HepG2 (cell line): Measurements from ENCODE around the gene CD300A. TPM values are rescaled to one million over a fixed set of nuclear protein-coding genes. Genes with fewer than 3 reads are reported as not detected.

Source experiments
- ARID5B ChIP-seq: IDR thresholded peaks from 2 replicates; pipeline ENCODE4 v1.4.0; 2020; ENCODE audit warnings: mild to moderate bottlenecking, missing genetic modification reagents
- CBX1 ChIP-seq: IDR thresholded peaks from one replicate; pipeline ENCODE4 v1.6.1; 2016; ENCODE audit warnings: antibody characterized with exemption, low read depth
- DDIT3 ChIP-seq: sonication (generic); formaldehyde crosslinking; IDR thresholded peaks from 2 replicates; pipeline ENCODE4 v1.4.0; 2020; ENCODE audit warnings: mild to moderate bottlenecking, missing genetic modification reagents
- EZH2 ChIP-seq: conservative IDR thresholded peaks from 2 replicates; pipeline ENCODE4 v1.6.1; 2012; ENCODE audit warnings: mild to moderate bottlenecking, low read depth, low read length, moderate library complexity
- HDAC6 ChIP-seq: fragments of 200-600 bp; sonication (generic); IDR thresholded peaks from 2 replicates; pipeline ENCODE4 v1.7.0; 2017; ENCODE audit warnings: mild to moderate bottlenecking, antibody characterized with exemption, low read length, low read depth
- HNRNPH1 ChIP-seq: fragments of 200-400 bp; formaldehyde crosslinking; optimal IDR thresholded peaks from 2 replicates; pipeline ENCODE3; 2017; ENCODE audit warnings: mild to moderate bottlenecking, low read depth, low read length
- JUN ChIP-seq: sonication (generic); formaldehyde crosslinking; IDR thresholded peaks from 2 replicates; pipeline ENCODE4 v1.4.0; 2020; ENCODE audit warnings: mild to moderate bottlenecking, missing genetic modification reagents
- KAT8 ChIP-seq: IDR thresholded peaks from 2 replicates; pipeline ENCODE4 v1.6.1; 2016; ENCODE audit warnings: missing genetic modification reagents, missing compliant biosample characterization
- MZF1 ChIP-seq: sonication (generic); formaldehyde crosslinking; IDR thresholded peaks from 2 replicates; pipeline ENCODE4 v1.8.1; 2023; ENCODE audit warnings: mild to moderate bottlenecking, missing genetic modification reagents, borderline replicate concordance
- NBN ChIP-seq: fragments of 450-650 bp; conservative IDR thresholded peaks from 2 replicates; pipeline ENCODE4 v1.6.1; 2017
- NRL ChIP-seq: sonication (generic); formaldehyde crosslinking; IDR thresholded peaks from 2 replicates; pipeline ENCODE4 v1.5.0; 2020; ENCODE audit warnings: missing genetic modification reagents, mild to moderate bottlenecking, moderate library complexity, borderline replicate concordance
- SAFB2 ChIP-seq: sonication (generic); formaldehyde crosslinking; IDR thresholded peaks from 2 replicates; pipeline ENCODE4 v1.5.1; 2020; ENCODE audit warnings: missing genetic modification reagents, low read depth, mild to moderate bottlenecking, borderline replicate concordance
- SOX6 ChIP-seq, 2 experiments: fragments of 450-650 bp in 1 of 2; sonication (generic) in 1 of 2; formaldehyde crosslinking in 1 of 2; IDR thresholded peaks; 2 replicates each; pipeline versions ENCODE4 v1.4.0 to v1.6.1; 2017 to 2020; ENCODE audit warnings: antibody characterized with exemption in 1 of 2, mild to moderate bottlenecking in 1 of 2, missing genetic modification reagents in 1 of 2
- STAT5B ChIP-seq: sonication (generic); formaldehyde crosslinking; IDR thresholded peaks from 2 replicates; pipeline ENCODE4 v1.4.0; 2020; ENCODE audit warnings: missing genetic modification reagents
- XBP1 ChIP-seq: sonication (generic); formaldehyde crosslinking; IDR thresholded peaks from 2 replicates; pipeline ENCODE4 v1.5.0; 2020; ENCODE audit warnings: missing genetic modification reagents
- ZC3H13 ChIP-seq: sonication (generic); formaldehyde crosslinking; IDR thresholded peaks from 2 replicates; pipeline ENCODE4 v1.8.1; 2023; ENCODE audit warnings: mild to moderate bottlenecking, missing genetic modification reagents, moderate library complexity
- ZNF282 ChIP-seq: fragments of 450-650 bp; IDR thresholded peaks from 2 replicates; pipeline ENCODE4 v1.6.1; 2018; ENCODE audit not compliant: partially characterized antibody
- ZNF343 ChIP-seq: sonication (generic); formaldehyde crosslinking; IDR thresholded peaks from 2 replicates; pipeline ENCODE4 v1.4.0; 2020; ENCODE audit warnings: mild to moderate bottlenecking, missing genetic modification reagents
- ZNF362 ChIP-seq: sonication (generic); formaldehyde crosslinking; IDR thresholded peaks from 2 replicates; pipeline ENCODE4 v1.4.0; 2020; ENCODE audit warnings: missing genetic modification reagents, mild to moderate bottlenecking, borderline replicate concordance
- ZNF543 ChIP-seq: sonication (generic); formaldehyde crosslinking; IDR thresholded peaks from 2 replicates; pipeline ENCODE4 v1.4.0; 2020; ENCODE audit warnings: mild to moderate bottlenecking, missing genetic modification reagents
- ZNF549 ChIP-seq: sonication (generic); formaldehyde crosslinking; IDR thresholded peaks from 2 replicates; pipeline ENCODE4 v1.5.0; 2020; ENCODE audit warnings: missing genetic modification reagents
- ZNF777 ChIP-seq: sonication (generic); formaldehyde crosslinking; IDR thresholded peaks from 2 replicates; pipeline ENCODE4 v1.4.0; 2020; ENCODE audit warnings: missing genetic modification reagents
- ZNF781 ChIP-seq: sonication (generic); formaldehyde crosslinking; IDR thresholded peaks from 2 replicates; pipeline ENCODE4 v1.5.1; 2020; ENCODE audit warnings: borderline replicate concordance, mild to moderate bottlenecking, missing genetic modification reagents; ENCODE audit errors: not compliant biosample characterization
- ZSCAN25 ChIP-seq: sonication (generic); formaldehyde crosslinking; IDR thresholded peaks from 2 replicates; pipeline ENCODE4 v1.8.0; 2022; ENCODE audit warnings: mild to moderate bottlenecking, missing genetic modification reagents
- polyA plus RNA-seq, 8 experiments: library from polyadenylated mRNA; depleted of rRNA in 3 of 8; stranded (reverse) in 7 of 8; unstranded in 1 of 8; fragments of >200 nt; fragmentation: Illumina TruSeq in 4 of 8; extraction: Trizol in 4 of 8; gene quantifications; 2 replicates each; pipeline versions ENCODE4 v1.2.1 to v1.2.3, GENCODE V29; 2011 to 2016; ENCODE audit warnings: low read depth in 4 of 8, missing spikeins in 1 of 8, mixed read lengths in 1 of 8; ENCODE audit not compliant: insufficient read depth in 1 of 8
- total RNA-seq, 5 experiments: library from RNA; depleted of rRNA; stranded (reverse); fragments of >200 nt; fragmentation: Illumina TruSeq; extraction: Trizol; gene quantifications; 2 replicates each; pipeline ENCODE4 v1.2.3, GENCODE V29; 2016; ENCODE audit warnings: low read depth in 1 of 5

CD300A gene
- total and polyA plus RNA-seq, 2 of the 13 experiments (the other 11 are each of a cell fraction or from before 2014, with no cell fraction given), result not detected

- TF ChIP-seq ZC3H13 (CRISPR knock-in tag) (0 out of 2 replicates have a peak, but pooled peaks have one; percentile 53), ZNF549 (CRISPR knock-in tag) (no peak), ZNF343 (no peak), SAFB2 (CRISPR knock-in tag) (no peak), ZNF282 (no peak), MZF1 (CRISPR knock-in tag) (no peak), SOX6 (IDR thresholded peaks at IDR 0.05) (no peak), SOX6 (CRISPR knock-in tag; IDR thresholded peaks at IDR 0.05) (0 out of 2 replicates have a peak, but pooled peaks have one; percentile 16), KAT8 (CRISPR knock-in tag) (0 out of 2 replicates have a peak, but pooled peaks have one; percentile 16), ZNF362 (no peak), CBX1 (no peak), JUN (CRISPR knock-in tag) (no peak), ZNF777 (CRISPR knock-in tag) (no peak), XBP1 (no peak), NBN (no peak), HNRNPH1 (no peak), DDIT3 (CRISPR knock-in tag) (no peak), EZH2 (no peak), ZNF781 (no peak), HDAC6 (no peak), STAT5B (CRISPR knock-in tag) (no peak), NRL (CRISPR knock-in tag) (0 out of 2 replicates have a peak, but pooled peaks have one; percentile 15), ARID5B (no peak), ZNF543 (CRISPR knock-in tag) (no peak), ZSCAN25 (CRISPR knock-in tag) (no peak)
Measured at GRCh38 chr17:74452841-74453661, 13.4 kb upstream of the CD300A start (continued).
